ENCODE data around the gene GPR85. TPM values are rescaled to one million over a fixed set of nuclear protein-coding genes. Genes with fewer than 3 reads are reported as not detected.

The GPR85 gene
- total RNA-seq, 1 experiment from 2014 or later, result 0.65 TPM

GRCh38 chr7:113128031-113128430 is 41.4 kb upstream of the GPR85 start:
- Histone ChIP-seq H3K4me2 (no peak overlapping the region), H3K4me3 (no peak overlapping the region), H2AFZ (no peak overlapping the region), H3F3A (ENCODE audit: insufficient read depth, low read depth) (no peaks in the 10 kb centered on the region), H3K4me1 (replicated peaks; ENCODE audit: insufficient read depth) (no peaks in the 10 kb centered on the region), H3K27me3 (ENCODE audit: insufficient read depth, low read depth) (no peaks in the 10 kb centered on the region), H3K9me3 (ENCODE audit: insufficient read depth, low read depth) (no peaks in the 10 kb centered on the region), H3K36me3 (ENCODE audit: low read depth) (no peaks in the 10 kb centered on the region), H4K20me1 (ENCODE audit: insufficient read depth) (no peaks in the 10 kb centered on the region), H3K79me2 (ENCODE audit: low read depth) (no peaks in the 10 kb centered on the region), H3K9me2 (ENCODE audit: insufficient read depth) (no peaks in the 10 kb centered on the region), H3K27ac (no peak overlapping the region)
- no peak for DNase-seq
- POLR2A ChIA-PET (ENCODE audit: unreplicated experiment), result no interaction called here
- CTCF ChIA-PET, result no interaction called here
- intact Hi-C loops (cut with micrococcal nuclease; ENCODE audit: unreplicated experiment), result no loop called here
- TF ChIP-seq CTCF (conservative IDR thresholded peaks at IDR 0.05) (no peak), EZH2 (IDR thresholded peaks at IDR 0.05; ENCODE audit: low read depth) (no peak)
- BruUV-seq (replicated peaks), result no TSS peak

- Histone ChIP-seq H3K4me2 (no peak overlapping the region), H3K27me3 (ENCODE audit: insufficient read depth, low read depth) (no peaks in the 10 kb centered on the region), H3K79me2 (ENCODE audit: low read depth) (no peaks in the 10 kb centered on the region), H2AFZ (no peak overlapping the region), H3K27ac (no peak overlapping the region), H3F3A (ENCODE audit: insufficient read depth, low read depth) (no peaks in the 10 kb centered on the region), H3K36me3 (ENCODE audit: low read depth) (no peaks in the 10 kb centered on the region), H3K4me3 (no peak overlapping the region), H3K9me2 (ENCODE audit: insufficient read depth) (no peaks in the 10 kb centered on the region), H4K20me1 (ENCODE audit: insufficient read depth) (no peaks in the 10 kb centered on the region), H3K4me1 (replicated peaks; ENCODE audit: insufficient read depth) (no peaks in the 10 kb centered on the region), H3K9me3 (ENCODE audit: insufficient read depth, low read depth) (no peaks in the 10 kb centered on the region)
- CTCF ChIA-PET, result no interaction called here
- intact Hi-C loops (cut with micrococcal nuclease; ENCODE audit: unreplicated experiment), result no loop called here
- POLR2A ChIA-PET (ENCODE audit: unreplicated experiment), result no interaction called here
- TF ChIP-seq EZH2 (IDR thresholded peaks at IDR 0.05; ENCODE audit: low read depth) (no peak), CTCF (conservative IDR thresholded peaks at IDR 0.05) (no peak)
- no peak for DNase-seq
- no TSS peak for BruUV-seq (replicated peaks)
Observed at GRCh38 chr7:113125728-113126127, 39.1 kb upstream of the GPR85 start.

- Histone ChIP-seq H2AFZ (no peak overlapping the region), H3K27ac (no peak overlapping the region), H3K4me3 (no peak overlapping the region), H3F3A (ENCODE audit: insufficient read depth, low read depth) (no peaks in the 10 kb centered on the region), H3K4me2 (no peak overlapping the region), H3K27me3 (ENCODE audit: insufficient read depth, low read depth) (no peaks in the 10 kb centered on the region), H3K9me3 (ENCODE audit: insufficient read depth, low read depth) (no peaks in the 10 kb centered on the region), H3K36me3 (ENCODE audit: low read depth) (no peaks in the 10 kb centered on the region), H3K4me1 (replicated peaks; ENCODE audit: insufficient read depth) (peaks cover under 1% of the 10 kb centered on the region; the same call in 1 of the 2 replicates), H3K79me2 (ENCODE audit: low read depth) (0 out of 2 replicates have a peak, but pooled peaks cover under 1% of the 10 kb centered on the region), H3K9me2 (ENCODE audit: insufficient read depth) (no peaks in the 10 kb centered on the region), H4K20me1 (ENCODE audit: insufficient read depth) (no peaks in the 10 kb centered on the region)
- POLR2A ChIA-PET (ENCODE audit: unreplicated experiment), result no interaction called here
- TF ChIP-seq CTCF (conservative IDR thresholded peaks at IDR 0.05) (no peak), EZH2 (IDR thresholded peaks at IDR 0.05; ENCODE audit: low read depth) (no peak)
- intact Hi-C loops (cut with micrococcal nuclease; ENCODE audit: unreplicated experiment), result no loop called here
- CTCF ChIA-PET, result no interaction called here
- BruUV-seq (replicated peaks), result no TSS peak
- DNase-seq, result no peak
Observed at GRCh38 chr7:113122744-113123143, 36.1 kb upstream of the GPR85 start.

Data from PC-9 (cell line).